ENCODE results near the gene PPP4C. TPM values are rescaled to one million over a fixed set of nuclear protein-coding genes. Genes with fewer than 3 reads are reported as not detected.

Gene PPP4C
- total and polyA plus RNA-seq, 2 of the 8 experiments (the other 6 are each of a cell fraction or from before 2014, with no cell fraction given) = 148 to 298 TPM

DNA sequence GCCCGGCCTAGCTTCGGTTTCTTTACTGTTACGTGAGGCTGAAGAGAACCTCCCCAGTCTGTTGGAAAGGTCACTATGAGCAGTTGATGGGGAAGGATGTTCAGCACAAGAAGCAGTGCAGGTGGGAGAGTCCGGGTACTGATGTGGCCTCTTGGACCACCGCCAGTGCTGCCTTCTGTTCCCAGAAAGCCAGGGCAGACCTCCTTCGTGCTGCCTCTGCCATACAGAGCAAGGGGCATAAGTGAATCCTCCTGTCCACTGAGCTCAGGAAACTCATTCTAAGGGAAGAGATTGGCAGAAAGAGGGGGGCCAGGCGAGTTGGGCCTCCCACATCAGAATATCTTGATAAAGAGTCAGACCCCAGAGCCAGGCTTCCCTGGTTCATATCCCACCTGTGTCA, 3.7 kb downstream of the PPP4C start:
- Histone ChIP-seq H4K91ac (replicated peaks; ENCODE audit: insufficient read length, low read length) (no peak overlapping the region), H3K4me3 (ENCODE audit: extremely low read depth in 1 of 4, insufficient read depth in 2 of 4, low read depth in 3 of 4, low read length in 4 of 4) (no peak overlapping the region), H2BK12ac (ENCODE audit: low read depth, low read length) (no peak overlapping the region), H3K18ac (ENCODE audit: extremely low read depth, low read length) (no peak overlapping the region), H3K23me2 (ENCODE audit: low read depth, low read length) (peaks cover 7% of the 10 kb centered on the region; the same call in 1 of the 2 replicates), H2BK120ac (replicated peaks; ENCODE audit: low read depth, low read length) (no peak overlapping the region), H3K27ac (ENCODE audit: low read depth, low read length) (no peak overlapping the region), H3K9me3 (ENCODE audit: insufficient read depth in 2 of 2, low read depth in 1 of 2, low read length in 1 of 2) (no peaks in the 10 kb centered on the region), H3K79me1 (ENCODE audit: low read depth, low read length) (peaks cover 12% of the 10 kb centered on the region), H3K23ac (ENCODE audit: insufficient read length) (no peak overlapping the region), H4K20me1 (replicated peaks in 1 of 2; ENCODE audit: control insufficient read depth in 1 of 2, insufficient read depth in 2 of 2, low read length in 2 of 2) (peaks cover 19 to 33% of the 10 kb centered on the region in 2 experiments), H2BK20ac (ENCODE audit: low read length) (no peak overlapping the region), H2AFZ (ENCODE audit: low read length) (no peak overlapping the region), H3K4ac (replicated peaks; ENCODE audit: insufficient read length, low read depth, low read length) (no peak overlapping the region), H3K36me3 (ENCODE audit: control insufficient read depth in 2 of 4, insufficient read depth in 4 of 4, low read length in 3 of 4) (peaks cover 24 to 54% (median 36%) of the 10 kb centered on the region in 4 experiments; a peak in 7 of 8 replicates), H2BK15ac (ENCODE audit: low read length) (no peak overlapping the region), H4K5ac (ENCODE audit: insufficient read length, low read depth, low read length) (no peak overlapping the region), H3K79me2 (ENCODE audit: control insufficient read depth in 1 of 2, insufficient read depth in 2 of 2, low read length in 2 of 2) (peaks cover 11 to 35% of the 10 kb centered on the region in 2 experiments), H3K4me1 (replicated peaks in 1 of 4; ENCODE audit: control insufficient read depth in 3 of 4, insufficient read depth in 4 of 4, low read length in 3 of 4) (peaks cover 0 to 7% (median 1%) of the 10 kb centered on the region in 4 experiments; a peak in 2 of 7 replicates), H3K56ac (replicated peaks; ENCODE audit: insufficient read length, low read depth, low read length) (no peak overlapping the region), H2AK5ac (ENCODE audit: low read depth, low read length) (no peak overlapping the region), H3K14ac (ENCODE audit: insufficient read length) (no peak overlapping the region), H4K8ac (ENCODE audit: extremely low read depth, insufficient read depth, low read length) (no peak overlapping the region), H3K4me2 (ENCODE audit: insufficient read depth in 1 of 2, low read depth in 2 of 2, low read length in 2 of 2) (no peak overlapping the region), H3K27me3 (replicated peaks in 1 of 4; ENCODE audit: control insufficient read depth in 3 of 4, extremely low read depth in 1 of 4, insufficient read depth in 3 of 4, low read length in 3 of 4) (no peaks in the 10 kb centered on the region), H2BK5ac (ENCODE audit: low read depth, low read length) (no peak overlapping the region), H3K9ac (replicated peaks in 1 of 4; ENCODE audit: extremely low read depth in 1 of 4, low read depth in 3 of 4, low read length in 3 of 4) (no peak overlapping the region)
- FAIRE-seq (no peak), DNase-seq (ENCODE audit: low read depth in 1 of 2, low spot score in 2 of 2) (no peak)
- ChIA-PET CTCF (ENCODE audit: partially characterized antibody) (interaction anchor here (0.9 to 5.9 kb wide), 4 partner anchors 11 to 50 kb away, joined by 3 to 46 read pairs (median 6); partner anchors contain the start of gene TBX6), POLR2A (ENCODE audit: partially characterized antibody) (interaction anchor here (9.9 to 21.2 kb wide), 2 partner anchors 11 kb away, joined by 151 to 353 read pairs; partner anchors contain the start of genes ALDOA, TBX6 and YPEL3)
- 94% methylated on average over 7 of the region's 7 CpGs; no CpG with 5 or more reads in 1 of the 2 experiments for WGBS, 2 experiments (ENCODE audit: extremely low coverage in 1 of 2, insufficient coverage in 1 of 2, insufficient read length in 1 of 2, insufficient replicate concordance in 2 of 2, low coverage in 1 of 2, low lambda C conversion rate in 2 of 2, missing lambda C conversion rate in 1 of 2)
- no peak for TF ChIP-seq RBBP5 (IDR thresholded peaks at IDR 0.05; ENCODE audit: borderline replicate concordance, low read depth, low read length)
- TF ChIP-seq, protein P1, sequence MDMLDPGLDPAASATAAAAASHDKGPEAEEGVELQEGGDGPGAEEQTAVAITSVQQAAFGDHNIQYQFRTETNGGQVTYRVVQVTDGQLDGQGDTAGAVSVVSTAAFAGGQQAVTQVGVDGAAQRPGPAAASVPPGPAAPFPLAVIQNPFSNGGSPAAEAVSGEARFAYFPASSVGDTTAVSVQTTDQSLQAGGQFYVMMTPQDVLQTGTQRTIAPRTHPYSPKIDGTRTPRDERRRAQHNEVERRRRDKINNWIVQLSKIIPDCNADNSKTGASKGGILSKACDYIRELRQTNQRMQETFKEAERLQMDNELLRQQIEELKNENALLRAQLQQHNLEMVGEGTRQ (IDR thresholded peaks at IDR 0.05; ENCODE audit: low read length) = no peak
- no peak for TF ChIP-seq BRCA1 (IDR thresholded peaks at IDR 0.05; ENCODE audit: low read depth, low read length)
- TF ChIP-seq NANOG (IDR thresholded peaks at IDR 0.05; ENCODE audit: insufficient read depth, low read depth, low read length, poor library complexity, severe bottlenecking) = no peak
- no peak for TF ChIP-seq TBP (IDR thresholded peaks at IDR 0.05; ENCODE audit: low read depth, low read length)
- no peak for TF ChIP-seq FOSL1 (IDR thresholded peaks at IDR 0.05; ENCODE audit: insufficient read depth, low read depth, low read length)
- no peak for TF ChIP-seq JUN (IDR thresholded peaks at IDR 0.05; ENCODE audit: low read depth, low read length)
- no peak for TF ChIP-seq CBX8 (IDR thresholded peaks at IDR 0.05; ENCODE audit: borderline replicate concordance, low read depth, low read length)
- TF ChIP-seq, protein P2, sequence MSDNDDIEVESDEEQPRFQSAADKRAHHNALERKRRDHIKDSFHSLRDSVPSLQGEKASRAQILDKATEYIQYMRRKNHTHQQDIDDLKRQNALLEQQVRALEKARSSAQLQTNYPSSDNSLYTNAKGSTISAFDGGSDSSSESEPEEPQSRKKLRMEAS (IDR thresholded peaks at IDR 0.05) = no peak
- TF ChIP-seq POLR2AphosphoS5 (IDR thresholded peaks at IDR 0.05; ENCODE audit: low read depth, low read length) = no peak
- no peak for TF ChIP-seq SP2 (IDR thresholded peaks at IDR 0.05; ENCODE audit: low read length)
- TF ChIP-seq TEAD4 (IDR thresholded peaks at IDR 0.05; ENCODE audit: low read depth, low read length) = no peak
- TF ChIP-seq SIX5 (IDR thresholded peaks at IDR 0.05; ENCODE audit: low read depth, low read length) = no peak
